ENCODE data around the gene OR1S1. TPM values are rescaled to one million over a fixed set of nuclear protein-coding genes. Genes with fewer than 3 reads are reported as not detected.
"Not testable (repeated sequence)": the region's sequence is repeated elsewhere in the genome, so short reads cannot be mapped to it uniquely, and the experiment has no call there.

OR1S1 gene
- total RNA-seq = not detected in 2 replicates

- intact Hi-C loops (cut with micrococcal nuclease); H3K4me1 Mint-ChIP-seq (ENCODE audit: low read depth); H3K36me3 Mint-ChIP-seq (ENCODE audit: low read depth); DNase-seq (ENCODE audit: low spot score); H3K4me3 Mint-ChIP-seq (ENCODE audit: low read depth); H3K27me3 Mint-ChIP-seq (ENCODE audit: low read depth); H3K9me3 Mint-ChIP-seq; H3K27ac Mint-ChIP-seq: not testable (repeated sequence)
Observed at GRCh38 chr11:58212420-58212819, at the start of gene OR1S1. OR1S1 (plus strand) TSS chr11:58212720.

- H3K9me3 Mint-ChIP-seq = no peaks in the 10 kb centered on the region
- intact Hi-C loops (cut with micrococcal nuclease) = no loop called here
- H3K4me1 Mint-ChIP-seq (ENCODE audit: low read depth) = no peaks in the 10 kb centered on the region
- H3K4me3 Mint-ChIP-seq (ENCODE audit: low read depth) = no peak overlapping the region
- no peak for DNase-seq (ENCODE audit: low spot score)
- no peaks in the 10 kb centered on the region for H3K27me3 Mint-ChIP-seq (ENCODE audit: low read depth)
- H3K27ac Mint-ChIP-seq = no peak overlapping the region
- H3K36me3 Mint-ChIP-seq (ENCODE audit: low read depth) = no peaks in the 10 kb centered on the region
Observed at GRCh38 chr11:58164389-58164788, 48.1 kb upstream of the OR1S1 start.

DNA sequence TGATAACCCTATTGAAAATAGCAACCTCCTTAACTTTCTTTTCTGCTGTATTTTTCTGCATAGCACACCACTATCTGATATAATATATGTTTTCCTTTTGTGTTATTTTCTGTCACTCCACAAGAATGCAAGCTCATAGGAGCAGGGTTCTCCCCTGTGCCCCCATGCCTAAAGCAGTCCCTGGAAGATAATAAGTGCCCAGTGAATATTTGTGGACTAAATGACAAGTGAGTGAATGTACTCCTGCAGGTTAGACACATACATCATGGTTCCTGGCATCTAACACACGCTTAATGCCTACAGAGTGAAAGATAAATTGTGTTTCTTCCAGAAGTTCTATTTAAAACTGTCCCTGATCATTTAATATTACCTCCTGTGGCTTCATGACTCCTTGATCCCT lies 47.5 kb upstream of the OR1S1 start:
- Mint-ChIP-seq H3K36me3 (ENCODE audit: low read depth) (no peaks in the 10 kb centered on the region), H3K27me3 (ENCODE audit: low read depth) (no peaks in the 10 kb centered on the region), H3K27ac (no peak overlapping the region), H3K9me3 (no peaks in the 10 kb centered on the region), H3K4me3 (ENCODE audit: low read depth) (no peak overlapping the region), H3K4me1 (ENCODE audit: low read depth) (no peaks in the 10 kb centered on the region)
- no peak for DNase-seq (ENCODE audit: low spot score)
- intact Hi-C loops (cut with micrococcal nuclease) = no loop called here

DNA sequence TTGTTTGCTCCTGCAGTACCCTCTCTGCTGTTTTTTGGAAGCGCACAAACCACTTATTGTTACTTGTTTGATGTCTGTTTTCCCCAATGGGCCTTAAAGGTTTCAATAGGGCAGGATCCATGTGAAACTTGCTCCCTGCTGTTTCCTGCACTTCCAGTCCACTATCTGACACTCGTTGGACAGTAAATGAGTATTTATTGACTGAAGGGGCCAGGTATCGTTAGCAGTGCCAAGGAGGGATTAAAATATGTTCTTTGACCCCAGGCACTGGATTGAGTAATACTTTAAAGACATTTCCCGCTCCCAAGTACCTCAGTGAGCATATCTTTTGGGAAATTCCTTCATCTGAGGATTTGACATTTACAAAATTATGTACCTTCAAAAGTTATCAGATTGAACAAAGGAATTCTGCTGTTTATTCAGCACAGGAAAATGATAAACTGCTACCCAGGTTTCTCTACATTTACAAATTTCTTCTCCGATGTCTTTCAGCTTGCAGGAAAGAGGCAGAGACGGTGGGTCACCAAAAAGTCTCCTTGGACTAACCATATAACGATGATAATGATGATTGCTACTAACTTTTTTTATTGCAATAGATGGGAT lies 46.9 kb upstream of the OR1S1 start:
- no peak overlapping the region for H3K4me3 Mint-ChIP-seq (ENCODE audit: low read depth)
- intact Hi-C loops (cut with micrococcal nuclease) = no loop called here
- H3K27ac Mint-ChIP-seq = no peak overlapping the region
- no peaks in the 10 kb centered on the region for H3K9me3 Mint-ChIP-seq
- H3K27me3 Mint-ChIP-seq (ENCODE audit: low read depth) = no peaks in the 10 kb centered on the region
- no peaks in the 10 kb centered on the region for H3K4me1 Mint-ChIP-seq (ENCODE audit: low read depth)
- no peaks in the 10 kb centered on the region for H3K36me3 Mint-ChIP-seq (ENCODE audit: low read depth)
- DNase-seq (ENCODE audit: low spot score) = no peak

DNA sequence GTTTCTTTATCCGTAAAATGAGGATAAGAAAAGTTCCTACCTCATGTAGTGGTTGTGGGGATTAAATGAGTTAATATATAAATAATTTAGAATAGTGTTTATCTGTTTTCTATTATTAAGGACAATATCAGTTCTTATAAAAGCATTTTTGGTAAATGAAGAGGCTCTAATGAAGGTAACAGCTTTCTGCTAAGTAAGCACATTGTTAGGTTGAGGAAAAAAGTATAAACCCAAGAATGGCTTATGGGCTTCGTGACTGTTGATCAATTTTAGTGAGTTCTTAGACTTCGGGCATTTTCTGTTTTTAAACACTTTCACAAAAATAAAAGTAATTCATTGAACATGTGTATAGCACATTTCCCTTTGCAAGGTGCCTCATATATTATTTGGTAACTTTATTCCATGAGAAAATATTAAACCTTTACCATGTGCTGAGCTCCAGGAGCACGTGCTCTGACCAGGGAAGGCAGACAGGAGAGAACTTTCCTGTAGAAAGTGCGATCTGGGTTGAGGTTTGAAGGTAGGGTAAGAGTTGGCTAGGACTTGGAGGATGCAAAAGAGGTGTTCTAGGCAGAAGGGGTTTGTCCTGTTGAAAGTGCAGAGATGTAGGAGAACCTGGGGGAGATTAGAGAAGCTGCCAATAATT lies 35.0 kb upstream of the OR1S1 start:
- H3K4me3 Mint-ChIP-seq (ENCODE audit: low read depth) = no peak overlapping the region
- no peaks in the 10 kb centered on the region for H3K4me1 Mint-ChIP-seq (ENCODE audit: low read depth)
- DNase-seq (ENCODE audit: low spot score) = no peak
- H3K27me3 Mint-ChIP-seq (ENCODE audit: low read depth) = no peaks in the 10 kb centered on the region
- intact Hi-C loops (cut with micrococcal nuclease) = no loop called here
- H3K36me3 Mint-ChIP-seq (ENCODE audit: low read depth) = no peaks in the 10 kb centered on the region
- no peaks in the 10 kb centered on the region for H3K9me3 Mint-ChIP-seq
- H3K27ac Mint-ChIP-seq = no peak overlapping the region

- no peaks in the 10 kb centered on the region for H3K27me3 Mint-ChIP-seq (ENCODE audit: low read depth)
- no peak overlapping the region for H3K27ac Mint-ChIP-seq
- H3K4me3 Mint-ChIP-seq (ENCODE audit: low read depth) = no peak overlapping the region
- no peaks in the 10 kb centered on the region for H3K36me3 Mint-ChIP-seq (ENCODE audit: low read depth)
- no peaks in the 10 kb centered on the region for H3K9me3 Mint-ChIP-seq
- intact Hi-C loops (cut with micrococcal nuclease) = no loop called here
- H3K4me1 Mint-ChIP-seq (ENCODE audit: low read depth) = no peaks in the 10 kb centered on the region
- DNase-seq (ENCODE audit: low spot score) = no peak
Observed at GRCh38 chr11:58178444-58178843, 34.1 kb upstream of the OR1S1 start.

DNA sequence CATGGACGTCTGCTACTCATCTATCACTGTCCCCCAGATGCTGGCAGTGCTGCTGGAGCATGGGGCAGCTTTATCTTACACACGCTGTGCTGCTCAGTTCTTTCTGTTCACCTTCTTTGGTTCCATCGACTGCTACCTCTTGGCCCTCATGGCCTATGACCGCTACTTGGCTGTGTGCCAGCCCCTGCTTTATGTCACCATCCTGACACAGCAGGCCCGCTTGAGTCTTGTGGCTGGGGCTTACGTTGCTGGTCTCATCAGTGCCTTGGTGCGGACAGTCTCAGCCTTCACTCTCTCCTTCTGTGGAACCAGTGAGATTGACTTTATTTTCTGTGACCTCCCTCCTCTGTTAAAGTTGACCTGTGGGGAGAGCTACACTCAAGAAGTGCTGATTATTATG lies 32.9 kb upstream of the OR1S1 start:
- no peak for DNase-seq (ENCODE audit: low spot score)
- no peaks in the 10 kb centered on the region for H3K4me1 Mint-ChIP-seq (ENCODE audit: low read depth)
- no peaks in the 10 kb centered on the region for H3K27me3 Mint-ChIP-seq (ENCODE audit: low read depth)
- H3K36me3 Mint-ChIP-seq (ENCODE audit: low read depth) = no peaks in the 10 kb centered on the region
- no peak overlapping the region for H3K27ac Mint-ChIP-seq
- H3K4me3 Mint-ChIP-seq (ENCODE audit: low read depth) = no peak overlapping the region
- intact Hi-C loops (cut with micrococcal nuclease) = no loop called here
- no peaks in the 10 kb centered on the region for H3K9me3 Mint-ChIP-seq

GRCh38 chr11:58186938-58187337 lies 25.6 kb upstream of the OR1S1 start:
- Mint-ChIP-seq H3K9me3 (no peaks in the 10 kb centered on the region), H3K27me3 (ENCODE audit: low read depth) (no peaks in the 10 kb centered on the region), H3K36me3 (ENCODE audit: low read depth) (no peaks in the 10 kb centered on the region), H3K4me3 (ENCODE audit: low read depth) (no peak overlapping the region), H3K4me1 (ENCODE audit: low read depth) (no peaks in the 10 kb centered on the region), H3K27ac (no peak overlapping the region)
- intact Hi-C loops (cut with micrococcal nuclease) = no loop called here
- DNase-seq (ENCODE audit: low spot score) = no peak

DNA sequence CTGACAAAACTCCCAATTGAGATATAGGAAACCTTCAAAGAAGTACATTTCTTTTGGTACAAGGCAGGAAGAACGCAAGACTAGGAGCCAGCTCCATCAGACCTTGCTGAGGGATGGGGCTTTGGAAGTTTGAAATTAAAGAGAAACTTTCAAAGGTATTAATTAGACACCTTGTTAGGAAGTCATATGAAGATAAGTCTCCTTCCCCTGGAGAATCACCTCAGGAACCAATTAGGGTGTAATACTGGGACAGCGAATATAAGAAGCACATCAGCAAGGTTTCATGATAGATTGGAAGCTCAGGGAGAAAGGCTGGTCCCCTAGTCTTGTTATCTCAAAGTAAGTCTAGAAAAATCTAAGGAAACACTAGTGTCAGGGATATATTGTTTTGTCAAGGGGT lies 23.8 kb upstream of the OR1S1 start, which contains the start of gene OR9Q2:
TSS of gene OR9Q2 (plus strand) at position 301 of the 400 bp plus-strand sequence. CDS start 1,421 bp downstream, outside the sequence.
- intact Hi-C loops (cut with micrococcal nuclease) = no loop called here
- no peaks in the 10 kb centered on the region for H3K36me3 Mint-ChIP-seq (ENCODE audit: low read depth)
- H3K9me3 Mint-ChIP-seq = no peaks in the 10 kb centered on the region
- no peak for DNase-seq (ENCODE audit: low spot score)
- H3K4me1 Mint-ChIP-seq (ENCODE audit: low read depth) = no peaks in the 10 kb centered on the region
- H3K27ac Mint-ChIP-seq = no peak within 1 kb of the TSS
- no peak within 1 kb of the TSS for H3K4me3 Mint-ChIP-seq (ENCODE audit: low read depth)
- no peaks in the 10 kb centered on the region for H3K27me3 Mint-ChIP-seq (ENCODE audit: low read depth)

GRCh38 chr11:58192229-58192628 lies 20.3 kb upstream of the OR1S1 start:
- no peak overlapping the region for H3K4me3 Mint-ChIP-seq (ENCODE audit: low read depth)
- intact Hi-C loops (cut with micrococcal nuclease) = no loop called here
- DNase-seq (ENCODE audit: low spot score) = no peak
- no peak overlapping the region for H3K27ac Mint-ChIP-seq
- H3K27me3 Mint-ChIP-seq (ENCODE audit: low read depth) = no peaks in the 10 kb centered on the region
- no peaks in the 10 kb centered on the region for H3K36me3 Mint-ChIP-seq (ENCODE audit: low read depth)
- peaks cover 3% of the 10 kb centered on the region for H3K9me3 Mint-ChIP-seq
- H3K4me1 Mint-ChIP-seq (ENCODE audit: low read depth) = no peaks in the 10 kb centered on the region

- Mint-ChIP-seq H3K9me3 (peaks cover 11% of the 10 kb centered on the region), H3K27me3 (ENCODE audit: low read depth) (no peaks in the 10 kb centered on the region), H3K4me3 (ENCODE audit: low read depth) (no peak overlapping the region), H3K4me1 (ENCODE audit: low read depth) (no peaks in the 10 kb centered on the region), H3K27ac (no peak overlapping the region), H3K36me3 (ENCODE audit: low read depth) (no peaks in the 10 kb centered on the region)
- intact Hi-C loops (cut with micrococcal nuclease) = no loop called here
- DNase-seq (ENCODE audit: low spot score) = no peak
Observed at GRCh38 chr11:58193391-58193790, 19.1 kb upstream of the OR1S1 start.

GRCh38 chr11:58195939-58196338 lies 16.6 kb upstream of the OR1S1 start:
- Mint-ChIP-seq H3K27me3 (ENCODE audit: low read depth) (no peaks in the 10 kb centered on the region), H3K9me3 (peaks cover 15% of the 10 kb centered on the region), H3K27ac (no peak overlapping the region), H3K4me3 (ENCODE audit: low read depth) (no peak overlapping the region), H3K36me3 (ENCODE audit: low read depth) (no peaks in the 10 kb centered on the region), H3K4me1 (ENCODE audit: low read depth) (no peaks in the 10 kb centered on the region)
- DNase-seq (ENCODE audit: low spot score) = no peak
- intact Hi-C loops (cut with micrococcal nuclease) = no loop called here

DNA sequence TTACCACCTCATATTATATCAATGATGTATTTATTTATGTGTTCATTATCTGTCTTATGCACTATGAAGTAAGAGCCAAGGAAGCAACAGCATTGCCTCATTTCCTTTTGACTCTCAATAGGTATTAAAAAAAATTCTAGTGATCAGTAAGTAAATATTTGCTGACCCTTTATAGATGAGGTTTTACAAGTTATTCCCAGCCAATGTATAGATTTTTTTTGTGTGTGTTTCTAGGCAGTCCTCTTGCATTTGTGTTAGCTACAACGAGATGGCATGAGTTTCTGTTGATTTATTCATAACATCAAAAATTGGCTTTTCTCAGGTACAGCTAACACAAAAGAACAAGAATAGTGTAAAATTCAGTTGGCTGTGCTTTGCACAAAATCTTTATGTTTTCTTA lies 13.2 kb upstream of the OR1S1 start:
- Mint-ChIP-seq H3K27ac (no peak overlapping the region), H3K9me3 (peaks cover 15% of the 10 kb centered on the region), H3K36me3 (ENCODE audit: low read depth) (no peaks in the 10 kb centered on the region), H3K4me3 (ENCODE audit: low read depth) (no peak overlapping the region), H3K4me1 (ENCODE audit: low read depth) (no peaks in the 10 kb centered on the region), H3K27me3 (ENCODE audit: low read depth) (no peaks in the 10 kb centered on the region)
- DNase-seq (ENCODE audit: low spot score) = no peak
- intact Hi-C loops (cut with micrococcal nuclease) = no loop called here
